ENCODE data around the gene CIAO1.

The CIAO1 gene

GRCh38 chr2:96301865-96302264 lies 35.8 kb downstream of the CIAO1 start:
- TF ChIP-seq TCF12 (IDR thresholded peaks at IDR 0.05; ENCODE audit: low read depth) = no peak
- no peak for TF ChIP-seq USF1 (IDR thresholded peaks at IDR 0.05)
- no peak for TF ChIP-seq RAD21 (IDR thresholded peaks at IDR 0.05; ENCODE audit: low read depth)
- TF ChIP-seq TEAD4 (IDR thresholded peaks at IDR 0.05) = no peak
- TF ChIP-seq EP300 (IDR thresholded peaks at IDR 0.05; ENCODE audit: borderline replicate concordance) = no peak
- TF ChIP-seq FOXM1 (IDR thresholded peaks at IDR 0.05; ENCODE audit: borderline replicate concordance, low read depth) = no peak
- TF ChIP-seq NFIC (IDR thresholded peaks at IDR 0.05) = no peak
- TF ChIP-seq, protein P1, sequence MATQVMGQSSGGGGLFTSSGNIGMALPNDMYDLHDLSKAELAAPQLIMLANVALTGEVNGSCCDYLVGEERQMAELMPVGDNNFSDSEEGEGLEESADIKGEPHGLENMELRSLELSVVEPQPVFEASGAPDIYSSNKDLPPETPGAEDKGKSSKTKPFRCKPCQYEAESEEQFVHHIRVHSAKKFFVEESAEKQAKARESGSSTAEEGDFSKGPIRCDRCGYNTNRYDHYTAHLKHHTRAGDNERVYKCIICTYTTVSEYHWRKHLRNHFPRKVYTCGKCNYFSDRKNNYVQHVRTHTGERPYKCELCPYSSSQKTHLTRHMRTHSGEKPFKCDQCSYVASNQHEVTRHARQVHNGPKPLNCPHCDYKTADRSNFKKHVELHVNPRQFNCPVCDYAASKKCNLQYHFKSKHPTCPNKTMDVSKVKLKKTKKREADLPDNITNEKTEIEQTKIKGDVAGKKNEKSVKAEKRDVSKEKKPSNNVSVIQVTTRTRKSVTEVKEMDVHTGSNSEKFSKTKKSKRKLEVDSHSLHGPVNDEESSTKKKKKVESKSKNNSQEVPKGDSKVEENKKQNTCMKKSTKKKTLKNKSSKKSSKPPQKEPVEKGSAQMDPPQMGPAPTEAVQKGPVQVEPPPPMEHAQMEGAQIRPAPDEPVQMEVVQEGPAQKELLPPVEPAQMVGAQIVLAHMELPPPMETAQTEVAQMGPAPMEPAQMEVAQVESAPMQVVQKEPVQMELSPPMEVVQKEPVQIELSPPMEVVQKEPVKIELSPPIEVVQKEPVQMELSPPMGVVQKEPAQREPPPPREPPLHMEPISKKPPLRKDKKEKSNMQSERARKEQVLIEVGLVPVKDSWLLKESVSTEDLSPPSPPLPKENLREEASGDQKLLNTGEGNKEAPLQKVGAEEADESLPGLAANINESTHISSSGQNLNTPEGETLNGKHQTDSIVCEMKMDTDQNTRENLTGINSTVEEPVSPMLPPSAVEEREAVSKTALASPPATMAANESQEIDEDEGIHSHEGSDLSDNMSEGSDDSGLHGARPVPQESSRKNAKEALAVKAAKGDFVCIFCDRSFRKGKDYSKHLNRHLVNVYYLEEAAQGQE (IDR thresholded peaks at IDR 0.05; ENCODE audit: low read depth) = no peak
- TF ChIP-seq TAF1 (IDR thresholded peaks at IDR 0.05; ENCODE audit: low read depth) = no peak
- no peak for TF ChIP-seq EGR1 (IDR thresholded peaks at IDR 0.05)
- TF ChIP-seq, protein P2, sequence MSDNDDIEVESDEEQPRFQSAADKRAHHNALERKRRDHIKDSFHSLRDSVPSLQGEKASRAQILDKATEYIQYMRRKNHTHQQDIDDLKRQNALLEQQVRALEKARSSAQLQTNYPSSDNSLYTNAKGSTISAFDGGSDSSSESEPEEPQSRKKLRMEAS (IDR thresholded peaks at IDR 0.05) = no peak
- no peak for TF ChIP-seq ZBTB7A (IDR thresholded peaks at IDR 0.05; ENCODE audit: low read depth)
- no peak for TF ChIP-seq CEBPB (IDR thresholded peaks at IDR 0.05)
- no peak for TF ChIP-seq YY1 (IDR thresholded peaks at IDR 0.05; ENCODE audit: low read depth)
- no peak for TF ChIP-seq CREB1 (IDR thresholded peaks at IDR 0.05; ENCODE audit: low read depth)

- TF ChIP-seq USF1 (IDR thresholded peaks at IDR 0.05) = no peak
- TF ChIP-seq, protein P1 (IDR thresholded peaks at IDR 0.05; ENCODE audit: low read depth) = no peak
- no peak for TF ChIP-seq EGR1 (IDR thresholded peaks at IDR 0.05)
- TF ChIP-seq FOXM1 (IDR thresholded peaks at IDR 0.05; ENCODE audit: borderline replicate concordance, low read depth) = no peak
- no peak for TF ChIP-seq ZBTB7A (IDR thresholded peaks at IDR 0.05; ENCODE audit: low read depth)
- TF ChIP-seq TAF1 (IDR thresholded peaks at IDR 0.05; ENCODE audit: low read depth) = no peak
- TF ChIP-seq, protein P2 (IDR thresholded peaks at IDR 0.05) = no peak
- no peak for TF ChIP-seq CREB1 (IDR thresholded peaks at IDR 0.05; ENCODE audit: low read depth)
- TF ChIP-seq RAD21 (IDR thresholded peaks at IDR 0.05; ENCODE audit: low read depth) = no peak
- no peak for TF ChIP-seq CEBPB (IDR thresholded peaks at IDR 0.05)
- TF ChIP-seq TEAD4 (IDR thresholded peaks at IDR 0.05) = no peak
- TF ChIP-seq EP300 (IDR thresholded peaks at IDR 0.05; ENCODE audit: borderline replicate concordance) = no peak
These were observed 38.6 kb downstream of the CIAO1 start for GRCh38 chr2:96304606-96305005.

GRCh38 chr2:96305091-96305978 lies 39.3 kb downstream of the CIAO1 start, which contains the start of gene SNRNP200:
Gene SNRNP200 (minus strand): TSS chr2:96305546. CDS start chr2:96305437, 109 bp downstream.
- TF ChIP-seq TCF12 (IDR thresholded peaks at IDR 0.05; ENCODE audit: low read depth) = peak; percentile 75
- TF ChIP-seq, protein P1 (IDR thresholded peaks at IDR 0.05; ENCODE audit: low read depth) = no peak
- TF ChIP-seq TAF1 (IDR thresholded peaks at IDR 0.05; ENCODE audit: low read depth) = peak; percentile 94
- peak; percentile 83; the same call in 1 of the 2 replicates for TF ChIP-seq NFIC (IDR thresholded peaks at IDR 0.05)
- no peak; the same call in none of the 2 replicates for TF ChIP-seq FOXM1 (IDR thresholded peaks at IDR 0.05; ENCODE audit: borderline replicate concordance, low read depth)
- TF ChIP-seq CEBPB (IDR thresholded peaks at IDR 0.05) = no peak
- TF ChIP-seq RAD21 (IDR thresholded peaks at IDR 0.05; ENCODE audit: low read depth) = no peak
- TF ChIP-seq ZBTB7A (IDR thresholded peaks at IDR 0.05; ENCODE audit: low read depth) = no peak
- TF ChIP-seq, protein P2 (IDR thresholded peaks at IDR 0.05) = peak; percentile 87
- peak; percentile 58 for TF ChIP-seq CREB1 (IDR thresholded peaks at IDR 0.05; ENCODE audit: low read depth)
- TF ChIP-seq YY1 (IDR thresholded peaks at IDR 0.05; ENCODE audit: low read depth) = peak; percentile 60

Data from Ishikawa (cell line).